Heart left ventricle (tissue), 16 donors: ENCODE data around the gene STRA6. TPM values are rescaled to one million over a fixed set of nuclear protein-coding genes. Genes with fewer than 3 reads are reported as not detected.
A peak's percentile ranks its signal among the peaks of the same experiment; 100 is the strongest.

Experiments
- ATAC-seq, 4 donors: fragments of 200-7000 bp; cut with Tn5 transposase; one replicate each; pipeline ENCODE4 v1.9.1; 2020 to 2022; ENCODE audit warnings: moderate library complexity in 4 of 4, mild to moderate bottlenecking in 3 of 4, moderate number of reproducible peaks in 1 of 4
- DNase-seq, 5 donors: peaks; one replicate each; pipeline ENCODE4 v3.0.0-alpha.2; 2020
- H3K27ac ChIP-seq, 12 donors: fragments of 200-600 bp; sonication (generic) in 4 of 12; one replicate each; pipeline versions ENCODE4 v1.5.0 to v1.8.0; 2016 to 2022; ENCODE audit warnings: mild to moderate bottlenecking in 2 of 12
- H3K27me3 ChIP-seq, 9 donors: fragments of 200-600 bp; sonication (generic) in 2 of 9; one replicate each; pipeline versions ENCODE4 v1.5.1 to v1.8.0; 2016 to 2022; ENCODE audit warnings: mild to moderate bottlenecking in 3 of 9
- H3K36me3 ChIP-seq, 9 donors: fragments of 200-600 bp; sonication (generic) in 2 of 9; one replicate each; pipeline versions ENCODE4 v1.5.0 to v1.8.0; 2018 to 2022; ENCODE audit warnings: mild to moderate bottlenecking in 2 of 9
- H3K4me1 ChIP-seq, 12 donors: fragments of 200-600 bp; sonication (generic) in 4 of 12; one replicate each; pipeline versions ENCODE4 v1.5.0 to v1.8.0; 2016 to 2022; ENCODE audit warnings: mild to moderate bottlenecking in 3 of 12
- H3K4me3 ChIP-seq, 12 donors: fragments of 200-600 bp; sonication (generic) in 4 of 12; one replicate each; pipeline versions ENCODE4 v1.5.0 to v1.8.0; 2017 to 2022; ENCODE audit warnings: mild to moderate bottlenecking in 9 of 12, moderate library complexity in 4 of 12
- H3K9me3 ChIP-seq, 12 donors: fragments of 200-600 bp; sonication (generic) in 4 of 12; one replicate each; pipeline versions ENCODE4 v1.5.0 to v1.8.0; 2016 to 2022; ENCODE audit warnings: mild to moderate bottlenecking in 1 of 12
- CTCF ChIP-seq, 12 donors: fragments of 200-600 bp; sonication (generic) in 4 of 12; IDR thresholded peaks; one replicate each; pipeline versions ENCODE4 v1.5.0 to v1.8.0; 2018 to 2022; ENCODE audit warnings: antibody characterized with exemption in 12 of 12, mild to moderate bottlenecking in 5 of 12
- POLR2A ChIP-seq, 2 donors: fragments of 450-650 bp; IDR thresholded peaks; one replicate each; pipeline ENCODE4 v1.6.1; 2017; ENCODE audit warnings: antibody characterized with exemption in 2 of 2, mild to moderate bottlenecking in 2 of 2, moderate library complexity in 2 of 2
- WGBS, 4 donors: extraction: QIAGEN DNeasy Blood & Tissue Kit in 2 of 4; methylation state at CpG; one replicate each; pipeline versions ENCODE4 v1.1.5 to v1.1.7; 2013 to 2018; 5-methylcytosine and 5-hydroxymethylcytosine counted together
- intact Hi-C, 10 donors: fragments of 100-400 bp; cut with DNase I; formaldehyde crosslinking; loops; one replicate each; pipeline versions ENCODE4 v1.11.1 to v1.14.2; 2022
- polyA plus RNA-seq, 2 donors: library from polyadenylated mRNA; stranded (reverse); fragments of 200-250 nt; gene quantifications; one replicate each; pipeline ENCODE4 v1.2.3, GENCODE V29; 2013
- total RNA-seq, 9 donors: library from RNA; depleted of rRNA in 2 of 9; stranded (reverse); fragments of >200 nt in 2 of 9; fragmentation: NEBNext Ultra II Directional in 3 of 9; extraction: Animal tissue kit (Norgen Biotek cat#: 25700) in 3 of 9; gene quantifications; one replicate each; pipeline versions ENCODE4 v1.1.0 to v1.2.4, GENCODE V29; 2016 to 2023
- donor health status: ischemic (EF 13 %, LVEDD 7.1; RV severe dilation, severe dysfunction).
- donor health status: healthy with polysubstance abuse.
- donor health status: DM: no; HTN: yes; CAD: no.
- donor health status: DM: no; HTN: no; CAD: no.
- donor health status: ischemic (EF 25% LVEDD 6.9; RV normal size, moderate dysfunction).
- donor health status: ischemic (EF 25% LVEDD 5.7; RV mildly dilated, moderate dysfunction).
- donor health status: healthy.
- donor health status: DM: yes; HTN: yes; CAD: no.
- donor health status: ischemic (EF 35%, LVEDD 5.7; RV mildly dilated, moderate dysfunction).
- donor health status: nonischemic (EF 11% LVEDD 7.7; RV severe dilation, severe dysfunction).
- donor health status: DM: yes; HTN: yes; CAD: no.
- donor health status: PGD.
- donor health status: ischemic (EF 29% LVEDD 5.4; RV normal size, mild dysfunction).
- donor health status: nonischemic (EF 23%, LVEDD 6.1; RV moderate dilation, normal function).

The STRA6 gene
- total and polyA plus RNA-seq, 11 donors = 0.08 to 0.24 (median 0.14) TPM; not detected in 8

- H3K4me1 ChIP-seq = peaks cover 0 to 38% (median 14%) of the 10 kb centered on the region in 12 donors
- no peaks in the 10 kb centered on the region for H3K36me3 ChIP-seq
- intact Hi-C loops = no loop called here
- H3K9me3 ChIP-seq = no peaks in the 10 kb centered on the region
- H3K27me3 ChIP-seq = no peaks in the 10 kb centered on the region
- no peak overlapping the region for H3K4me3 ChIP-seq
- WGBS, 4 donors = 62 to 74% (median 65%) methylated on average over 7 of the region's 7 CpGs
- ATAC-seq = no peak
- TF ChIP-seq POLR2A (IDR thresholded peaks at IDR 0.05) (no peak), CTCF (IDR thresholded peaks at IDR 0.05) (no peak)
- H3K27ac ChIP-seq = no peak overlapping the region
- DNase-seq = no peak
Observed at GRCh38 chr15:74201710-74202420, 722 bp downstream of the STRA6 start.

- Histone ChIP-seq H3K9me3 (no peaks in the 10 kb centered on the region), H3K4me3 (no peak overlapping the region), H3K27me3 (no peaks in the 10 kb centered on the region), H3K4me1 (peaks cover 0 to 45% (median 21%) of the 10 kb centered on the region in 12 donors), H3K36me3 (no peaks in the 10 kb centered on the region), H3K27ac (no peak overlapping the region)
- 65 to 83% (median 77%) methylated on average over 5 to 8 of the region's 8 CpGs for WGBS, 4 donors
- ATAC-seq (peak in 2 of 4 donors; percentile 4 to 12), DNase-seq (peak in 1 of 5 donors; percentile 66)
- TF ChIP-seq CTCF (IDR thresholded peaks at IDR 0.05) (no peak), POLR2A (IDR thresholded peaks at IDR 0.05) (no peak)
- intact Hi-C loops = no loop called here
Observed at GRCh38 chr15:74200871-74201419, 1.6 kb downstream of the STRA6 start.

- 30 to 39% (median 37%) methylated on average over 1 of the region's 1 CpG for WGBS, 4 donors
- no peak overlapping the region for H3K4me3 ChIP-seq
- ATAC-seq = peak in 2 of 4 donors; percentile 33 to 65
- no peaks in the 10 kb centered on the region for H3K27me3 ChIP-seq
- peak in 2 of 5 donors; percentile 51 for DNase-seq
- intact Hi-C loops = no loop called here
- H3K4me1 ChIP-seq = peaks cover 0 to 48% (median 23%) of the 10 kb centered on the region in 12 donors
- no peaks in the 10 kb centered on the region for H3K9me3 ChIP-seq
- no peaks in the 10 kb centered on the region for H3K36me3 ChIP-seq
- H3K27ac ChIP-seq = no peak overlapping the region
- TF ChIP-seq CTCF (IDR thresholded peaks at IDR 0.05) (no peak), POLR2A (IDR thresholded peaks at IDR 0.05) (no peak)
Observed at GRCh38 chr15:74200412-74200815, 2.2 kb downstream of the STRA6 start.

GRCh38 chr15:74199297-74199652, 3.3 kb downstream of the STRA6 start:
- 93 to 98% (median 96%) methylated on average over 6 of the region's 6 CpGs for WGBS, 4 donors
- TF ChIP-seq CTCF (IDR thresholded peaks at IDR 0.05) (no peak), POLR2A (IDR thresholded peaks at IDR 0.05) (no peak)
- Histone ChIP-seq H3K27me3 (no peaks in the 10 kb centered on the region), H3K4me3 (no peak overlapping the region), H3K36me3 (no peaks in the 10 kb centered on the region), H3K9me3 (no peaks in the 10 kb centered on the region), H3K4me1 (peaks cover 0 to 39% (median 23%) of the 10 kb centered on the region in 12 donors), H3K27ac (no peak overlapping the region)
- no peak for DNase-seq
- intact Hi-C loops = no loop called here
- no peak for ATAC-seq
